Fibroblast of mammary gland (primary cell): ENCODE measurements around the gene RABGAP1L.
A peak's percentile ranks its signal among the peaks of the same experiment; 100 is the strongest.

Experiments
- DNase-seq: peaks from one replicate; pipeline ENCODE4 v3.0.0-alpha.2; 2010; ENCODE audit warnings: low read depth
- H3K4me3 ChIP-seq: 2 replicates; pipeline ENCODE4 v1.5.1; 2011; ENCODE audit warnings: low read depth, mild to moderate bottlenecking, low read length, moderate library complexity; ENCODE audit not compliant: control insufficient read depth
- CTCF ChIP-seq: conservative IDR thresholded peaks from 2 replicates; pipeline ENCODE4 v1.5.1; 2011; ENCODE audit warnings: low read depth, low read length, inconsistent platforms; ENCODE audit not compliant: control insufficient read depth, insufficient read depth

The RABGAP1L gene

GRCh38 chr1:174189428-174190062 is 30.2 kb downstream of the RABGAP1L start:
- peak; percentile 2 for DNase-seq
- no peak for TF ChIP-seq CTCF
- H3K4me3 ChIP-seq: no peak overlapping the region

- DNase-seq: no peak
- H3K4me3 ChIP-seq: no peak overlapping the region
- TF ChIP-seq CTCF: no peak
These were observed 31.4 kb downstream of the RABGAP1L start for GRCh38 chr1:174190691-174191199.

- no peak for TF ChIP-seq CTCF
- peak; percentile 72 for DNase-seq
- no peak overlapping the region for H3K4me3 ChIP-seq
These were observed 32.1 kb downstream of the RABGAP1L start for GRCh38 chr1:174191349-174191862.

- no peak overlapping the region for H3K4me3 ChIP-seq
- TF ChIP-seq CTCF: no peak
- no peak for DNase-seq
These were observed 35.1 kb downstream of the RABGAP1L start for GRCh38 chr1:174194461-174194860.

GRCh38 chr1:174197088-174197487 is 37.8 kb downstream of the RABGAP1L start:
- no peak for DNase-seq
- H3K4me3 ChIP-seq: no peak overlapping the region
- TF ChIP-seq CTCF: no peak

- DNase-seq: no peak
- TF ChIP-seq CTCF: no peak
- H3K4me3 ChIP-seq: no peak overlapping the region
These were observed 38.2 kb downstream of the RABGAP1L start for GRCh38 chr1:174197547-174197946.
